ENCODE results near the gene DENND4C. TPM values are rescaled to one million over a fixed set of nuclear protein-coding genes. Genes with fewer than 3 reads are reported as not detected.

The DENND4C gene
- total RNA-seq, 1 donor from 2014 or later: 41.5 TPM

DNA sequence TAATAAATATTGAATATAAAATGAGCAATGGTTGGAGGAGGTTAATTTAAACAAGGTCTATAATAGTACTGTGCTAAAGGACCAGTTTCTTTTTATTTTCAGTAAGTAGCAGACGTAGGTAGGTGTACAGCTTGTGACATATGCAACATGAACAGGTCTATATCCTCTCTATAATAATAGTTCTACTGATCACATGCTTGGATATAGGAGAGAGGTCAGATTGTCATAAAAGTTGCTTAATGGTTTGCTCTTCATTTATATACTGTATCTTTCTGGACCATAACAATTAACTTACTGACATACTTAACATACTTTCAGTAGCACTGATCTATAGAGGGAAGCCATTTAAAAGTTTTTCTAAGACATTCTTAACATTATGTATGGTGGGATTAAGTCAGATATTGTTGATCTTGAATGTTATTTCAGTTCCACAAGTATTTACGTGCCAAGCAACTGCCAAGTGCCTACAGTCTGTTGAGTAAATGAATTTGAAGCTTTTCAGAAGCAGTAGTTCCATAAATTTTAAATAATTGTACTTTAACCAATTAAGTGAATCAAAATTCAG, 68.0 kb downstream of the DENND4C start:
- Histone ChIP-seq H3K27me3 (no peaks in the 10 kb centered on the region), H3K4me3 (no peak overlapping the region), H3K4me1 (no peaks in the 10 kb centered on the region), H3K9me3 (no peaks in the 10 kb centered on the region), H3K36me3 (peaks cover 17 to 70% of the 10 kb centered on the region in 2 donors), H3K27ac (no peak overlapping the region)
- no peak for DNase-seq (ENCODE audit: low spot score in 2 of 2)
- intact Hi-C loops (cut with DNase I): no loop called here
- TF ChIP-seq, protein P1, sequence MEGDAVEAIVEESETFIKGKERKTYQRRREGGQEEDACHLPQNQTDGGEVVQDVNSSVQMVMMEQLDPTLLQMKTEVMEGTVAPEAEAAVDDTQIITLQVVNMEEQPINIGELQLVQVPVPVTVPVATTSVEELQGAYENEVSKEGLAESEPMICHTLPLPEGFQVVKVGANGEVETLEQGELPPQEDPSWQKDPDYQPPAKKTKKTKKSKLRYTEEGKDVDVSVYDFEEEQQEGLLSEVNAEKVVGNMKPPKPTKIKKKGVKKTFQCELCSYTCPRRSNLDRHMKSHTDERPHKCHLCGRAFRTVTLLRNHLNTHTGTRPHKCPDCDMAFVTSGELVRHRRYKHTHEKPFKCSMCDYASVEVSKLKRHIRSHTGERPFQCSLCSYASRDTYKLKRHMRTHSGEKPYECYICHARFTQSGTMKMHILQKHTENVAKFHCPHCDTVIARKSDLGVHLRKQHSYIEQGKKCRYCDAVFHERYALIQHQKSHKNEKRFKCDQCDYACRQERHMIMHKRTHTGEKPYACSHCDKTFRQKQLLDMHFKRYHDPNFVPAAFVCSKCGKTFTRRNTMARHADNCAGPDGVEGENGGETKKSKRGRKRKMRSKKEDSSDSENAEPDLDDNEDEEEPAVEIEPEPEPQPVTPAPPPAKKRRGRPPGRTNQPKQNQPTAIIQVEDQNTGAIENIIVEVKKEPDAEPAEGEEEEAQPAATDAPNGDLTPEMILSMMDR (IDR thresholded peaks at IDR 0.05): no peak

DNA sequence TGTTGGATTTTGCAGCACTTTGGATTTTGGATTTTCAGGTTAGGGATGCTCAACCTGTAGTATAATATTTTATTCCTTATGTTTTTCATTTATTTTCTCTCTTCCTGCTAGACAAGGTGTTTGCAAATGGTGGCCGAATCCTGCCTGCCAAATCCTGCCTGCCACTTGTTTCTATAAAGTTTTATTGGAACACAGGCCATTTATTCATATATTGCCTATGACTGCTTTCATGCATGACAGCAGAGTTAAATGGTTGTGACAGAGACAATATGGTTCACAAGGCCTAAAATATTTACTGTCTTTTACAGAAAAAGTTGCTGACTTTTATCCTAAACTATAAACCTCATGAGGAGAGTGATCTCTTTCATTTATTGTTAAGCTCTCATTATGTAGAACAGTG, 72.7 kb downstream of the DENND4C start:
- Histone ChIP-seq H3K27ac (no peak overlapping the region), H3K27me3 (no peaks in the 10 kb centered on the region), H3K4me3 (no peak overlapping the region), H3K36me3 (peaks cover 17 to 57% of the 10 kb centered on the region in 2 donors), H3K4me1 (no peaks in the 10 kb centered on the region), H3K9me3 (no peaks in the 10 kb centered on the region)
- DNase-seq (ENCODE audit: low spot score in 2 of 2): no peak
- TF ChIP-seq, protein P1 (IDR thresholded peaks at IDR 0.05): no peak
- intact Hi-C loops (cut with DNase I): no loop called here

DNA sequence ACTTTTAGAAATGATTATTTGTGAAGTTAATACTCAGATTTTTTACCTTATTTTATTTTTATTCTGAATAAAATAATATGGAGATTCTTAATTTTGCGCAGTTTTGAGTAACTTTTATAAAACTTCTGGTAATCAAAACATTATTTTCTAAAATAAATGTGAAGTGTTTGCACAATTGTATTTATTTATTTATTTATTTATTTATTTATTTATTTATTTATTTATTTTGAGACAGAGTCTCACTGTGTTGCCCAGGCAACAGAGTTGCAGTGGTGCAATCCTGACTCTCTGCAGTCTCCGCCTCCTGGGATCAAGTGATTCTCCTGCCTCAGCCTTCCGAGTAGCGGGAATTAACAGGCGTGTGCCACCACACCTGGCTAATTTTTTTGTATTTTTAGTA, 76.1 kb downstream of the DENND4C start:
- peaks cover 7 to 28% of the 10 kb centered on the region in 2 donors for H3K36me3 ChIP-seq
- no peaks in the 10 kb centered on the region for H3K4me1 ChIP-seq
- no peak overlapping the region for H3K27ac ChIP-seq
- TF ChIP-seq, protein P1 (IDR thresholded peaks at IDR 0.05): no peak
- H3K4me3 ChIP-seq: no peak overlapping the region
- intact Hi-C loops (cut with DNase I): no loop called here
- no peaks in the 10 kb centered on the region for H3K9me3 ChIP-seq
- no peaks in the 10 kb centered on the region for H3K27me3 ChIP-seq
- DNase-seq (ENCODE audit: low spot score in 2 of 2): no peak

DNA sequence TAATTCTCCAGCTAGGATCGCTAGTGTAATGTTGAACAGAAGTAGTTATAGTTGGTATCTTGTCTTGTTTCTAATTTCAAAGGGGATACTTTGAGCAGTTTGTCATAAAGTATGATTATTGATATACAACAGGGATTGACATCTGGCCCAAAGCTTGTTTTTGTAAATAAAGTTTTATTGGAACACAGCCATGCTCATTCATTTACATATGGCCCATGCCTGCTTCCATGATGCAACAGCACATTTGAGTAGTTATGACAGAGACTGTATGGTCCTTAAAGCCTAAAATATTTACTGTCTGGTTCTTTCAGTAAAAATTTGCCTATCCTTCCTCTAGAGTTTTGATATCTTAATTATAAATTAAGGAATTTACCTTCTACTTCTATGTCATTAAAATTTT, 79.8 kb downstream of the DENND4C start:
- intact Hi-C loops (cut with DNase I): no loop called here
- TF ChIP-seq, protein P1 (IDR thresholded peaks at IDR 0.05): no peak
- no peak for DNase-seq (ENCODE audit: low spot score in 2 of 2)
- Histone ChIP-seq H3K27ac (no peak overlapping the region), H3K36me3 (peaks cover 0 to 9% of the 10 kb centered on the region in 2 donors), H3K27me3 (no peaks in the 10 kb centered on the region), H3K4me3 (no peak overlapping the region), H3K4me1 (no peaks in the 10 kb centered on the region), H3K9me3 (no peaks in the 10 kb centered on the region)

DNA sequence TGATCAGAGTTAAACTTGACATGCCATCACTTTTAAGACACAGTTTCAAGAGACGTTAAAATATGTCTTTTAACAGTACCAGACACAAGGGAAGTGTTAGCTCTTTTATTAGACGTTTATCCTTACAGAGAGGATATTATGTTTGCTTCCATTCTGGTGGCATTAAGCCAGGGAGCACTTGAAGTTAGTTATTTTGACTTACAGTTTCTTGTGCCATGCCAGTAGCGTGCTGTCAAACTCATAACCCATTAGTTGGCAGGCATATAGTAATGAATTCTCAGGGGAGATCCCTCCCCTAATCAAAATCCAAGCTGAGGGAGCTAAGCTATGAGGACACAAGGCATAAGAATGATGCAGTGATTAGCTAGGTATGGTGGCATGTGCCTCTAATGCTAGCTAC, 83.1 kb downstream of the DENND4C start:
- Histone ChIP-seq H3K4me3 (no peak overlapping the region), H3K27ac (no peak overlapping the region), H3K27me3 (no peaks in the 10 kb centered on the region), H3K4me1 (no peaks in the 10 kb centered on the region), H3K36me3 (peaks cover under 1 to 9% of the 10 kb centered on the region in 2 donors), H3K9me3 (no peaks in the 10 kb centered on the region)
- TF ChIP-seq, protein P1 (IDR thresholded peaks at IDR 0.05): no peak
- intact Hi-C loops (cut with DNase I): no loop called here
- DNase-seq (ENCODE audit: low spot score in 2 of 2): no peak

DNA sequence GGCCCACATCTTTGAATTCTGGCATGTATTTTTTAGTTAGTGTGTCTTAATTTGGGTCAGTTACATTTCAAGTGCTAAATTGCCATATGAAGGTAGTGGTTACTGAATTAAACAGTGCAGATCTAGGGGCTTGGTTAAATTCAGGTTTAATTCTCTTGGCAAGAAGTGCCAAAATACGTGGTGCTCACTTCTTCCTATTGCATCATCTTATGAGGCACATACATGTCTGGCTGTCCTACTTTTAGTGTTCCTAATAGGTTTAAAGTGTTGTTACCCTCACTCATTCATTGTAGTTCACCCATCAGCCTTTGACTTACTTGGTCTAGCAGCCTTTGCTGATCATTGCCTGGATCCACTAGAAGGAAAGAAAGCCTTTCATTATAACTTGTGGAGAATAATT, 90.0 kb downstream of the DENND4C start:
- H3K4me1 ChIP-seq: no peaks in the 10 kb centered on the region
- no peak for DNase-seq (ENCODE audit: low spot score in 2 of 2)
- TF ChIP-seq, protein P1 (IDR thresholded peaks at IDR 0.05): no peak
- no peak overlapping the region for H3K27ac ChIP-seq
- peaks cover 7 to 11% of the 10 kb centered on the region in 2 donors for H3K36me3 ChIP-seq
- intact Hi-C loops (cut with DNase I): no loop called here
- H3K9me3 ChIP-seq: no peaks in the 10 kb centered on the region
- H3K4me3 ChIP-seq: no peak overlapping the region
- no peaks in the 10 kb centered on the region for H3K27me3 ChIP-seq

Data from ascending aorta (tissue), 2 donors.